CD4-positive, alpha-beta T cell (primary cell): ENCODE data around the gene PAGR1. TPM values are rescaled to one million over a fixed set of nuclear protein-coding genes. Genes with fewer than 3 reads are reported as not detected.

Experiments
- ATAC-seq: fragments of 200-7000 bp; cut with Tn5 transposase; one replicate; pipeline ENCODE4 v1.10.0; 2022; ENCODE audit warnings: mild to moderate bottlenecking; ENCODE audit not compliant: poor library complexity
- CTCF ChIA-PET: fragments of 350-600 bp; sonication (Branson Sonifier 250); formaldehyde crosslinking; loops from one replicate; lab custom pipeline; 2021; ENCODE audit warnings: antibody characterized with exemption, inconsistent platforms; lab: Charles Lee
- POLR2A ChIA-PET: fragments of 350-600 bp; sonication (Branson Sonifier 250); formaldehyde crosslinking; loops from one replicate; lab custom pipeline; 2021; ENCODE audit warnings: antibody characterized with exemption, inconsistent platforms; lab: Charles Lee
- DNase-seq, 14 experiments: peaks; one replicate each; pipeline ENCODE4 v3.0.0-alpha.2; 2013 to 2020; ENCODE audit warnings: mixed read lengths in 2 of 14
- H3K27ac ChIP-seq, 2 donors: one replicate each; pipeline versions ENCODE4 v1.5.1 to v1.7.0; 2013; ENCODE audit warnings: low read length in 2 of 2, low read depth in 1 of 2, mild to moderate bottlenecking in 1 of 2
- H3K27me3 ChIP-seq, 2 experiments: 1 replicate in 1 of 2; 2 replicates in 1 of 2; pipeline versions ENCODE4 v1.6.1 to v1.7.0; 2013; ENCODE audit warnings: low read length in 2 of 2, control low read depth in 1 of 2, mild to moderate bottlenecking in 1 of 2, moderate library complexity in 1 of 2; ENCODE audit not compliant: insufficient read depth in 2 of 2, control insufficient read depth in 1 of 2
- H3K36me3 ChIP-seq: one replicate; pipeline ENCODE4 v1.6.1; 2013; ENCODE audit warnings: low read length, control low read depth; ENCODE audit not compliant: insufficient read depth
- H3K4me1 ChIP-seq: one replicate; pipeline ENCODE4 v1.6.1; 2013; ENCODE audit warnings: low read length, control low read depth; ENCODE audit not compliant: insufficient read depth
- H3K4me3 ChIP-seq: one replicate; pipeline ENCODE4 v1.5.1; 2013; ENCODE audit warnings: mild to moderate bottlenecking, low read length, moderate library complexity
- H3K9me3 ChIP-seq, 2 experiments: 1 replicate in 1 of 2; 2 replicates in 1 of 2; pipeline versions ENCODE4 v1.6.1 to v1.7.0; 2013; ENCODE audit warnings: low read length in 2 of 2, mild to moderate bottlenecking in 2 of 2, control low read depth in 1 of 2, moderate library complexity in 1 of 2; ENCODE audit not compliant: control insufficient read depth in 1 of 2, insufficient read depth in 1 of 2
- H3K27ac Mint-ChIP-seq: one replicate; pipeline ENCODE4 v1.8.0; 2020; ENCODE audit warnings: mixed read lengths
- H3K27me3 Mint-ChIP-seq: one replicate; pipeline ENCODE4 v1.8.0; 2021; ENCODE audit warnings: mixed read lengths
- H3K36me3 Mint-ChIP-seq: one replicate; pipeline ENCODE4 v1.8.0; 2021; ENCODE audit warnings: low read depth, mixed read lengths
- H3K4me1 Mint-ChIP-seq: one replicate; pipeline ENCODE4 v1.8.0; 2021; ENCODE audit warnings: low read depth, mixed read lengths
- H3K4me3 Mint-ChIP-seq: one replicate; pipeline ENCODE4 v1.8.0; 2020; ENCODE audit warnings: mild to moderate bottlenecking, mixed read lengths
- H3K9me3 Mint-ChIP-seq: one replicate; pipeline ENCODE4 v1.8.0; 2020; ENCODE audit warnings: mixed read lengths
- CTCF ChIP-seq: fragments of 200-600 bp; IDR thresholded peaks from one replicate; pipeline ENCODE4 v1.8.0; 2022; ENCODE audit warnings: antibody characterized with exemption, mild to moderate bottlenecking
- intact Hi-C, 2 experiments: fragments of 100-400 bp; cut with DNase I in 1 of 2; cut with micrococcal nuclease in 1 of 2; formaldehyde crosslinking; loops; one replicate each; pipeline versions ENCODE4 v1.15.1 to v1.9.0; 2023 to 2025; cut with DNase I, micrococcal nuclease
- total RNA-seq, 174 experiments: library from RNA in 2 of 174; stranded (reverse) in 2 of 174; gene quantifications; one replicate each; pipeline ENCODE4 v1.2.3 and lab custom pipeline; 2021 to 2026

Gene PAGR1
- total RNA-seq, 2 experiments from 2014 or later: 20.3 TPM

- Histone ChIP-seq H3K27me3 (no peaks in the 10 kb centered on the region), H3K9me3 (no peaks in the 10 kb centered on the region), H3K4me3 (no peak overlapping the region), H3K4me1 (no peaks in the 10 kb centered on the region), H3K36me3 (no peaks in the 10 kb centered on the region), H3K27ac (no peak overlapping the region)
- no peaks in the 10 kb centered on the region for H3K36me3 Mint-ChIP-seq
- no peak for TF ChIP-seq CTCF
- H3K4me1 Mint-ChIP-seq: peaks cover 4% of the 10 kb centered on the region
- H3K27me3 Mint-ChIP-seq: no peaks in the 10 kb centered on the region
- no peak overlapping the region for H3K4me3 Mint-ChIP-seq
- ChIA-PET CTCF (interaction anchor here (0.6 kb wide), 1 partner anchor 33 kb away, joined by 3 read pairs; no protein-coding TSS in a partner anchor), POLR2A (interaction anchor here (0.6 to 1.4 kb wide), 2 partner anchors 10 to 32 kb away, joined by 3 read pairs; no protein-coding TSS in a partner anchor)
- intact Hi-C loops: no loop called here
- ATAC-seq (no peak), DNase-seq (no peak)
- H3K9me3 Mint-ChIP-seq: no peaks in the 10 kb centered on the region
- H3K27ac Mint-ChIP-seq: no peak overlapping the region
Measured at GRCh38 chr16:29774730-29775129, 41.2 kb upstream of the PAGR1 start.

- intact Hi-C loops: no loop called here
- H3K36me3 Mint-ChIP-seq: no peaks in the 10 kb centered on the region
- POLR2A ChIA-PET: no interaction called here
- H3K4me1 Mint-ChIP-seq: peaks cover 2% of the 10 kb centered on the region
- CTCF ChIA-PET: no interaction called here
- Histone ChIP-seq H3K4me3 (no peak overlapping the region), H3K9me3 (no peaks in the 10 kb centered on the region), H3K4me1 (no peaks in the 10 kb centered on the region), H3K27ac (no peak overlapping the region), H3K36me3 (no peaks in the 10 kb centered on the region), H3K27me3 (no peaks in the 10 kb centered on the region)
- DNase-seq (no peak), ATAC-seq (no peak)
- TF ChIP-seq CTCF: no peak
- H3K9me3 Mint-ChIP-seq: no peaks in the 10 kb centered on the region
- no peak overlapping the region for H3K27ac Mint-ChIP-seq
- no peaks in the 10 kb centered on the region for H3K27me3 Mint-ChIP-seq
- H3K4me3 Mint-ChIP-seq: no peak overlapping the region
Measured at GRCh38 chr16:29775742-29776408, 40.1 kb upstream of the PAGR1 start.

- H3K27me3 Mint-ChIP-seq: no peaks in the 10 kb centered on the region
- no peak within 1 kb of the TSS for H3K4me3 Mint-ChIP-seq
- H3K36me3 Mint-ChIP-seq: no peaks in the 10 kb centered on the region
- DNase-seq (no peak), ATAC-seq (no peak)
- ChIA-PET POLR2A (no interaction called here), CTCF (no interaction called here)
- no peaks in the 10 kb centered on the region for H3K9me3 ChIP-seq
- H3K36me3 ChIP-seq: no peaks in the 10 kb centered on the region
- H3K4me3 ChIP-seq: no peak within 1 kb of the TSS
- no peaks in the 10 kb centered on the region for H3K9me3 Mint-ChIP-seq
- intact Hi-C loops: no loop called here
- H3K27ac ChIP-seq: no peak within 1 kb of the TSS
- TF ChIP-seq CTCF: no peak
- no peaks in the 10 kb centered on the region for H3K4me1 ChIP-seq
- no peaks in the 10 kb centered on the region for H3K27me3 ChIP-seq
- peaks cover 6% of the 10 kb centered on the region for H3K4me1 Mint-ChIP-seq
- H3K27ac Mint-ChIP-seq: no peak within 1 kb of the TSS
Measured at GRCh38 chr16:29777576-29778350, 38.2 kb upstream of the PAGR1 start, which contains the start of gene ZG16. TSS of gene ZG16 (plus strand) at chr16:29778256. CDS start at chr16:29779267, 1,011 bp downstream.
